ENCODE data around the gene TMEM121B.
A peak's percentile ranks its signal among the peaks of the same experiment; 100 is the strongest.

Gene TMEM121B

DNA sequence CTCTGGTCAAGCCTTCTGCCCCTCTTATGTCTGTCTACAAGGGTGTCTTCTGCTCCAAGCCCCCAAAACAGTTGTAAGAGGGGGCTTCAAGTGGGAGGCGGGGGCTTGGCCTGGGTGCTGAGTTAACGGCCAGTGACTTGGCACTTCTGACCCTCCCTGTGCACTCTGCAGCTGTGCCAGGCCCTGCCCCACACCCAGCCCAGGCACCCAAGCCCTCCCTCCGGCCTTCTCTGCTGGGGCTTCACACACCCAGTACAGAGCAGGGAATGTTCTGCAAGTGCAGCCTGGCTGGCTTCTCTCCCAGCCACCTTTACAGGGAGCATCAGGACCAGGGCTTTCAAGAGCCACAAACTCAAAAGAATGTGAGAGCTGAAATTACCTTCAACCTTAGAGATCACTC, 3.8 kb downstream of the TMEM121B start:
- H3K27me3 ChIP-seq (ENCODE audit: insufficient read depth, low read length): peaks cover 4% of the 10 kb centered on the region; the same call in 1 of the 2 replicates
- 68% methylated on average over 3 of the region's 3 CpGs for WGBS
- no peaks in the 10 kb centered on the region for H3K9me3 ChIP-seq (ENCODE audit: insufficient read depth, low read depth, low read length)
- no peaks in the 10 kb centered on the region for H3K36me3 ChIP-seq (ENCODE audit: insufficient read depth, low read length)
- peak overlapping the region; percentile 27 for H3K27ac ChIP-seq (ENCODE audit: low read depth, low read length)
- H3K4me1 ChIP-seq (ENCODE audit: insufficient read depth, low read length): peaks cover 26% of the 10 kb centered on the region
- H3K9ac ChIP-seq (ENCODE audit: low read depth, low read length): no peak overlapping the region
- no peak overlapping the region for H3K4me3 ChIP-seq (ENCODE audit: low read length)

DNA sequence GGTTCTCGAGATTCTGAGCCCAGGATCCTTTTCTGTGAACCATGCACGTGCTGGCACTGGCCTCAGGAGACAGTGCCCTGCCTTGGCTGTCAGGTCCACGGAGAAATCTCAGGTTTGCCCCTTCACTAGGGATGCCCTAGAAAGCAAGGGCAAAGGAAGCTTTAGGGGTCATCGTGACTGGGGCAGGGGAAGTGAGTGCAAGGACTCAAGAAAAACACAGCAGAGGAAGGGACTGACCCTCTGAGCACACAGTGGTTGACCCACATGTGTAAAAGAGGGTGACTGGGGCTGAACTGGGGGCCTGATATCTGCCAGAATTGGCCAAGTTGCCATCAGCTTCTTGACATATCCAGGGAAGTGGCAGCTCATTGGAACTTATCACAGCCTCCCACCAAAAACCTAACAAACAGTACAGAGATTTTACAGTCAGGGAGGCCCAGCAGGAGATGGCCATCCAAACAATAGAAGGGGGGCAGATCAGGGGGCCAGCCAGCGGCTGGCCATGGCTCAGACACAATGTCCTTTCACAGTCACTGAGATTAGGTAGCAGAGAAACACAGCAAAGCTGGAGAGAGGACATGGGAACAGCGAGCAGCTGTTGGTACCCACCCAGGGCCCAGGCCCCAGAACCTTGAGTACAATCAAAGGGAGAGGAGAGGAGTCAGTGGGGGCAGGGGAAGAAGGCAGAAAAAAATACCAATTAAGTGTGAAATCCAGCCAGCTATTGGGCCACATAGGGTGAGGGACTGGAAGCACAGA, 4.4 kb downstream of the TMEM121B start:
- Histone ChIP-seq H3K27me3 (ENCODE audit: insufficient read depth, low read length) (peaks cover 4% of the 10 kb centered on the region; the same call in 1 of the 2 replicates), H3K9me3 (ENCODE audit: insufficient read depth, low read depth, low read length) (no peaks in the 10 kb centered on the region), H3K36me3 (ENCODE audit: insufficient read depth, low read length) (no peaks in the 10 kb centered on the region), H3K4me3 (ENCODE audit: low read length) (no peak overlapping the region), H3K9ac (ENCODE audit: low read depth, low read length) (no peak overlapping the region), H3K4me1 (ENCODE audit: insufficient read depth, low read length) (peaks cover 19% of the 10 kb centered on the region), H3K27ac (ENCODE audit: low read depth, low read length) (peak overlapping the region; percentile 27)
- WGBS: 59% methylated on average over 6 of the region's 6 CpGs

DNA sequence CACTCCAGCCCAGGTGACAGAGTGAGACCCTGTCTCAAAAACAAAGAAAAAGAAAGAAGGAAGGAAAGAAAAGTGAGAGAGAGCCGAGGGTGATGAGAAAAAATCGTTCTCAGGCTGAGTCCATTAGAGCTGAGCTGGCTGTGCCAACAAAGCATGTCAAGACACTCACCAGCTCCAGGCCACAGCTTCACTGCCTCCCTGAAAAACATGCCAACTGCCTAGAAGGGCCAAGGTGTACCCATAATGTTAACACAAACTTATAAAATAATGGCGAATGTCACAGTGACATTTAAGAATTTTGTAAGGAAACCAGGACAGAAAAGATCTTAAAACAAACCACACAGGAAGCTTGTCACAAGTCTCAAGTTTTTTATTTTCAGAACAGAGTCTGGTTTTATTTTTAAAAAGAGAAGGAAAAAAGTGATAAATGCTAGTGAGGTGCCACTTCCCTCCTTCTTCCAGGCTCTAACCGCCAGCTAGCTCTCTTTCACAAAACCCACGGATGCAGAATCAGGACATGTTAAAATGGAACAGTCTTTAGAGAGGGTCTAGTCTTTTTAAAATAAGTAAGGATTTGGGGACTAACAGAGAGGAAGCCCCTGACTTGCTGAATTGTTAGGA, 5.1 kb downstream of the TMEM121B start:
- peaks cover 16% of the 10 kb centered on the region for H3K4me1 ChIP-seq (ENCODE audit: insufficient read depth, low read length)
- peaks cover 4% of the 10 kb centered on the region; the same call in 1 of the 2 replicates for H3K27me3 ChIP-seq (ENCODE audit: insufficient read depth, low read length)
- no peaks in the 10 kb centered on the region for H3K9me3 ChIP-seq (ENCODE audit: insufficient read depth, low read depth, low read length)
- no peak overlapping the region for H3K9ac ChIP-seq (ENCODE audit: low read depth, low read length)
- 90% methylated on average over 5 of the region's 5 CpGs for WGBS
- H3K4me3 ChIP-seq (ENCODE audit: low read length): no peak overlapping the region
- no peaks in the 10 kb centered on the region for H3K36me3 ChIP-seq (ENCODE audit: insufficient read depth, low read length)
- H3K27ac ChIP-seq (ENCODE audit: low read depth, low read length): no peak overlapping the region

DNA sequence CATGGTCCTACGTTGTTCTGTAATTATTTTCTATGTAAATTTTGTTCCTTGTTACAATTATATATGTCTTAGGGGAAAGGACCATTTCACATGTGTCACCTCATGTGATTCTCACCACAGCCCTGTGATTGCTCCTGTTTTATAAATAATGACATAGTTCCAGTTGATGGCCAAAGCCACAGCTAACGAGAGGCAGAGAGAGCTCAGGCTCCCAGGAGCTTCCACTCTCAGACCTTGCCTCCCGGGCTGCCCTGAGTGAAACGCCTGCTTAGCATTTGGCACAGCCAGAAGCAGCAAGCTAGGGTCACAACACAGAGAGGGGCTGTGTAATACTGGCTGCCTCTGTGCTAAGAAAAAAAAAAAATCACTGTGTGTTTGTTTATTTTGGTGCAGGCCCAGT, 5.9 kb downstream of the TMEM121B start:
- no peak overlapping the region for H3K27ac ChIP-seq (ENCODE audit: low read depth, low read length)
- 57% methylated on average over 3 of the region's 4 CpGs for WGBS
- no peak overlapping the region for H3K9ac ChIP-seq (ENCODE audit: low read depth, low read length)
- H3K4me1 ChIP-seq (ENCODE audit: insufficient read depth, low read length): peaks cover 16% of the 10 kb centered on the region
- H3K4me3 ChIP-seq (ENCODE audit: low read length): no peak overlapping the region
- H3K9me3 ChIP-seq (ENCODE audit: insufficient read depth, low read depth, low read length): no peaks in the 10 kb centered on the region
- peaks cover 4% of the 10 kb centered on the region; the same call in 1 of the 2 replicates for H3K27me3 ChIP-seq (ENCODE audit: insufficient read depth, low read length)
- H3K36me3 ChIP-seq (ENCODE audit: insufficient read depth, low read length): no peaks in the 10 kb centered on the region

DNA sequence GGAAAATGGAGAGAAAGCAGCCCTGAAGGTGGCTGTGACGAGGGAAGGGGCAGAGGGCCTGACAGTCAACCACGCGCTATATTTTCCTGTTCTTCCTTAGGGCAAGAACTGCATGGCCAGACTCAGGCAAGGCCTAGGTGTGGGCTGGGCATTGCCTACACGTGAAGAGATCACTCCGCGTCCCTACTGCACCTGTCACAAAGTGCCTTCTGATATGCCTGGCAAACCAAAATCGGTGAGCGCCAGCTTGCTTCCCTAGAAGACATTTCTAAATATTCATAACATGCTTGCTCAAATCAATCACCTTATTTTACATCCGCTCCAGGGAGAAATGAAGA, 6.3 kb downstream of the TMEM121B start:
- H3K4me3 ChIP-seq (ENCODE audit: low read length): no peak overlapping the region
- H3K9me3 ChIP-seq (ENCODE audit: insufficient read depth, low read depth, low read length): no peaks in the 10 kb centered on the region
- no peak overlapping the region for H3K9ac ChIP-seq (ENCODE audit: low read depth, low read length)
- H3K36me3 ChIP-seq (ENCODE audit: insufficient read depth, low read length): no peaks in the 10 kb centered on the region
- H3K27me3 ChIP-seq (ENCODE audit: insufficient read depth, low read length): peaks cover 4% of the 10 kb centered on the region; the same call in 1 of the 2 replicates
- WGBS: 93% methylated on average over 9 of the region's 9 CpGs
- no peak overlapping the region for H3K27ac ChIP-seq (ENCODE audit: low read depth, low read length)
- H3K4me1 ChIP-seq (ENCODE audit: insufficient read depth, low read length): peaks cover 16% of the 10 kb centered on the region

DNA sequence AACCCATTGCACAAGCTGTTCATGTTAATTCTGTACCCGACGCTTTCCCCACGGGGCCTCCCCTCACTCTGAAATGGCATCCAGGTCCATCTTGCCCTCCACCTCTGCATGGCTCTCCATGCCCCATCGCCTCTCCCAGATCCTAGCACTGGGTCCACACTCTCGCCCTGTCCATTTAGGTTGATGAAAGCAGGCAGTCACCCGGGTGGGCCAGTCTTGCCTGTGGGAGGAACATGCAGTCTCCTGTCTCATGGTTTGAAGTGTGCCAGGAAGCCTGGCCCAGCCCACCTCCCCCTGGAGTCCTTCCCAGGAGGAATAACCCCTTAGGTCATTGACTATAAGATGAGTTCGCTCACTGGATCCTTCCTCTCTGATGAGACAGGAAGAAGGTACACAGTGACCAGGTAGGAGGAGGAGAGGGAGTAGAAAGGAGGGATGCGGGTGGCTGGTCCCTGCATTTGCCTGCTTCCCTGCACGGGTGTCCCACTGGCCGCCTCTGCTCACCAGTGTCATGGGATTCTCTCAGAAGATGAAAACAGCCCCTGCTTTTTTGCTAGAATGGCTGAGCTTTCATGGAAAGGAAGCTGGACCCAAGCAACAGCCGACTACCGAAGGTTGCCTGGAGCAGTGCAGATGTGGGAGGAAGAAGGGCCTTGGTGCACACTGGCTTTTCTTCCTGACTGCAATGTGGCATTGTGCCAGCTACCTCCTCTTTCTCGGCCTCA, 6.8 kb downstream of the TMEM121B start:
- 91% methylated on average over 13 of the region's 13 CpGs for WGBS
- peaks cover 16% of the 10 kb centered on the region for H3K4me1 ChIP-seq (ENCODE audit: insufficient read depth, low read length)
- no peaks in the 10 kb centered on the region for H3K9me3 ChIP-seq (ENCODE audit: insufficient read depth, low read depth, low read length)
- H3K4me3 ChIP-seq (ENCODE audit: low read length): no peak overlapping the region
- H3K36me3 ChIP-seq (ENCODE audit: insufficient read depth, low read length): no peaks in the 10 kb centered on the region
- no peaks in the 10 kb centered on the region for H3K27me3 ChIP-seq (ENCODE audit: insufficient read depth, low read length)
- H3K9ac ChIP-seq (ENCODE audit: low read depth, low read length): no peak overlapping the region
- no peak overlapping the region for H3K27ac ChIP-seq (ENCODE audit: low read depth, low read length)

DNA sequence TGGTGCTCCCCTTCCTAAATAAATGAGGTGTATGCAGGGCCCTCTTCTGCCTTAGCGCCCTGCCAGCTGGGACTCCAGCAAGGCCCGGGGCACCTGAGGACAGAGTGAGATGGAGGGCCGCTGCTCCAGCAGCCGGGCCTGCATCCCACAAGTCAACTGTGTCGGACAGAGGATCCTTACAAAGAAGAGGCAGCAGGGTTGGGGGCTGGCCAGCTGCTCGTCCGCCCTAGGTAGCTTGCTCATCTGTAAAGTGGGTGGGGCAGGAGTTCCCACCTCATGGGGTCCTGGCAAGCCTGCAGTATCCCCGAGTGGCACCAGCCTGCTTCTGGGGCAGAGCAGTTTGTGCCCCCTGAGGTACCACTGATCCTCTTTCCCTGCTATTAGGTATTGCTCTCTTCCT, 7.6 kb downstream of the TMEM121B start:
- Histone ChIP-seq H3K27ac (ENCODE audit: low read depth, low read length) (no peak overlapping the region), H3K27me3 (ENCODE audit: insufficient read depth, low read length) (no peaks in the 10 kb centered on the region), H3K9ac (ENCODE audit: low read depth, low read length) (no peak overlapping the region), H3K9me3 (ENCODE audit: insufficient read depth, low read depth, low read length) (no peaks in the 10 kb centered on the region), H3K4me1 (ENCODE audit: insufficient read depth, low read length) (peaks cover 16% of the 10 kb centered on the region), H3K36me3 (ENCODE audit: insufficient read depth, low read length) (no peaks in the 10 kb centered on the region), H3K4me3 (ENCODE audit: low read length) (no peak overlapping the region)
- 90% methylated on average over 8 of the region's 8 CpGs for WGBS

DNA sequence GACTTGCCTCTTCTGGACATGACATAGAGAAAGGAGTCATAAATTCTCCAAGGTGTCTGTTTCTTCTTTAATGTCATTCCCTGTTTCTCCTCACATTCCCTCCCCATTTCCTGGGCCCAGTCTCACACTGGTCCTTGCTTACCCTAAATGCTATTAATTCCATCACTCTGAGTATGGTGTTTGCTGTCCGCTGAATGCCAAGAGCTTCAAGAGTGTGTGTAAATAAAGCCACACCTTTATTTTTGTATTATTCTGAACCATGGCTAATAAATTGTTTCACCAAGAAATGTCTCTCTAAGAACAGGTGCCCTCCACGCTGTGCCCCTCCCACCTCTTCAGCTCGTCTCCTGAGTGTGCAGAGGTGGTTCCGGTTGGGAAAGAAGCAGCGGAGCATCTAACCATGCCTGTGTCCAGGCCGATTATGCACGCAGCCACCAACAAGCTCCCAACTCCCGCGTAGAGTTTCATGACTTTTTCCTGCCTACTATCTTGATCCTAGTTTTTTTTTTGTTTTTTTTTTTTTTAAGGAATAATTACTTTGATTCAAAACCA, 8.6 kb downstream of the TMEM121B start:
- no peaks in the 10 kb centered on the region for H3K9me3 ChIP-seq (ENCODE audit: insufficient read depth, low read depth, low read length)
- peaks cover 4% of the 10 kb centered on the region; the same call in 1 of the 2 replicates for H3K36me3 ChIP-seq (ENCODE audit: insufficient read depth, low read length)
- 87% methylated on average over 9 of the region's 9 CpGs for WGBS
- no peaks in the 10 kb centered on the region for H3K27me3 ChIP-seq (ENCODE audit: insufficient read depth, low read length)
- no peak overlapping the region for H3K4me3 ChIP-seq (ENCODE audit: low read length)
- no peak overlapping the region for H3K27ac ChIP-seq (ENCODE audit: low read depth, low read length)
- H3K4me1 ChIP-seq (ENCODE audit: insufficient read depth, low read length): peaks cover 12% of the 10 kb centered on the region
- H3K9ac ChIP-seq (ENCODE audit: low read depth, low read length): no peak overlapping the region

DNA sequence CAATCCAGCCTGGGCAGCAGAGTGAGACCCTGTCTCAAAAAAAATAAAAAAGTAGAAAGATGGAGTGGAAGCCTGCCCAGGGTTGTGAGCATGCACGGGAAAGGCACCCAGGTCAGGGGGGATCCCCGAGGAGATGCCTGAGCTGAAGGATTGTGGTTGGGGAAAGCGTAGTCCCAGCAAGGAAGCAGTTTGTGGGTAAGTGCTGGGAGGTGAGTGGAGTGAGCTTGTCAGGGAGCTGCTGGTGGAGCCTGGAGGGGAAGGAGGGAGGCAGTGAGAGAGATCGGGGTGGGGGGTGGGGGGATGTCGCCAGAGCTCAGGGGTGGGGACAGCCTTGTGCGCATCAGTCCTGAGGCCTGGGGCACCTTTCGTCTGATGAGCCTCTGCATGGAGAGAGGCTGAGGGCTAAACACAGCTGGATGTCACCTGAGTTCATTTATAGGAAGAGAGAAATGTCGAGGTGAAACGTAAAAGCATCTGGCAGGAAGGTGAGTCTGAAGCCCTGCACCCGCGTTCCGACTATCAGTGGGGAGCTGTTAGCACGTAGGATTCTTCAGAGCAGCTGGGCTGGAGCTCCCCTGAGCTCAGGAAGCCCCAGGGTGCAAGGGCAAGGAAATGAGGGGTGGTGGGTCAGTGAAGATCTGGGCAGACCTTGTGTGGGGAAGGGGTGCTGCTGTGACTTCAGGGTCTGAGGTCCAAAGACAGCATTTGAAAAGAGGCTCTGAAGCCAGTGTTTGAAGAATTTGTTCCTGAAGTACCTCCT, 10.2 kb downstream of the TMEM121B start:
- Histone ChIP-seq H3K9me3 (ENCODE audit: insufficient read depth, low read depth, low read length) (no peaks in the 10 kb centered on the region), H3K27me3 (ENCODE audit: insufficient read depth, low read length) (no peaks in the 10 kb centered on the region), H3K4me3 (ENCODE audit: low read length) (no peak overlapping the region), H3K4me1 (ENCODE audit: insufficient read depth, low read length) (no peaks in the 10 kb centered on the region), H3K27ac (ENCODE audit: low read depth, low read length) (no peak overlapping the region), H3K36me3 (ENCODE audit: insufficient read depth, low read length) (peaks cover 4% of the 10 kb centered on the region; the same call in 1 of the 2 replicates), H3K9ac (ENCODE audit: low read depth, low read length) (no peak overlapping the region)
- 85% methylated on average over 13 of the region's 13 CpGs for WGBS

DNA sequence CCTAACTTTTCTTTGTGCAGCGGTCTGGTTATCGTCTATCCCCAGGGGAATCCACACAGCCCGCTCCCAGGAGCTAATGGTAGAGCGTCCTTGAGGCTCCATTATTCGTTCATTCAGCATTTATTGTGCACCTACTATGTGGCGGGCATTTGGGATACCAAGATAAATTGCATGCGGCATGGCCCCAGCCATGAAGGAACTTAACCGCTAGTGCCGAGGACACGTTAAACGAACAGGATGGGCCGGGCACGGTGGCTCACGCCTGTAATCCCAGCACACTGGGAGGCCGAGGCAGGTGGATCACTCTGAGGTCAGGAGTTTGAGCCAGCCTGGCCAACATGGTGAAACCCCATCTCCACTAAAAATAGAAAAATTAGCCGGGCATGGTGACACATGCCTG, 11.2 kb downstream of the TMEM121B start:
- Histone ChIP-seq H3K4me1 (ENCODE audit: insufficient read depth, low read length) (no peaks in the 10 kb centered on the region), H3K4me3 (ENCODE audit: low read length) (no peak overlapping the region), H3K27ac (ENCODE audit: low read depth, low read length) (no peak overlapping the region), H3K36me3 (ENCODE audit: insufficient read depth, low read length) (peaks cover 4% of the 10 kb centered on the region; the same call in 1 of the 2 replicates), H3K9ac (ENCODE audit: low read depth, low read length) (no peak overlapping the region), H3K9me3 (ENCODE audit: insufficient read depth, low read depth, low read length) (no peaks in the 10 kb centered on the region), H3K27me3 (ENCODE audit: insufficient read depth, low read length) (no peaks in the 10 kb centered on the region)
- 89% methylated on average over 16 of the region's 16 CpGs for WGBS

Data from HUES64 (cell line).